ENCODE results near the gene CARD9.

- TF ChIP-seq FOXA1 (IDR thresholded peaks at IDR 0.05) = no peak
- no peak for TF ChIP-seq FOXK2 (IDR thresholded peaks at IDR 0.05)
Measured at GRCh38 chr9:136348691-136349090, 24.8 kb downstream of the CARD9 start.

Measured in HEK293T (cell line).